Right atrium auricular region (tissue), 2 donors: Measurements from ENCODE around the gene ATP2A1. TPM values are rescaled to one million over a fixed set of nuclear protein-coding genes. Genes with fewer than 3 reads are reported as not detected.

Source experiments
- DNase-seq: peaks from one replicate; pipeline ENCODE4 v3.0.0-alpha.2; 2019; ENCODE audit warnings: low spot score
- H3K27ac ChIP-seq, 2 donors: fragments of 200-600 bp; sonication (generic); 1 replicate in 1 of 2; 2 replicates in 1 of 2; pipeline ENCODE4 v1.5.1; 2016 to 2019
- H3K27me3 ChIP-seq, 2 donors: fragments of 200-600 bp; sonication (generic); one replicate each; pipeline versions ENCODE4 v1.5.1 to v1.6.0; 2017 to 2019
- H3K36me3 ChIP-seq: fragments of 200-600 bp; sonication (generic); one replicate; pipeline ENCODE4 v1.5.1; 2016
- H3K4me1 ChIP-seq, 2 donors: fragments of 200-600 bp; sonication (generic); one replicate each; pipeline versions ENCODE4 v1.5.1 to v1.6.0; 2017 to 2019
- H3K4me3 ChIP-seq, 2 donors: fragments of 200-600 bp; sonication (generic); 1 replicate in 1 of 2; 2 replicates in 1 of 2; pipeline ENCODE4 v1.5.1; 2017 to 2019; ENCODE audit warnings: mild to moderate bottlenecking in 1 of 2, moderate library complexity in 1 of 2
- H3K9me3 ChIP-seq, 2 donors: fragments of 200-600 bp; sonication (generic); one replicate each; pipeline ENCODE4 v1.5.1; 2019
- total RNA-seq, 2 donors: library from RNA; depleted of rRNA; stranded (reverse); fragments of >200 nt; gene quantifications; one replicate each; pipeline ENCODE4 v1.1.0, GENCODE V29; 2016
- TF ChIP-seq, protein P1 (sequence below), 2 donors: fragments of 200-600 bp; sonication (generic); IDR thresholded peaks; one replicate each; pipeline ENCODE4 v1.5.1; 2019; ENCODE audit warnings: antibody characterized with exemption in 2 of 2

ATP2A1 gene
- total RNA-seq, 2 donors from 2014 or later = 0.26 TPM; not detected in 1

- H3K36me3 ChIP-seq = peaks cover 51% of the 10 kb centered on the region
- TF ChIP-seq, protein P1, sequence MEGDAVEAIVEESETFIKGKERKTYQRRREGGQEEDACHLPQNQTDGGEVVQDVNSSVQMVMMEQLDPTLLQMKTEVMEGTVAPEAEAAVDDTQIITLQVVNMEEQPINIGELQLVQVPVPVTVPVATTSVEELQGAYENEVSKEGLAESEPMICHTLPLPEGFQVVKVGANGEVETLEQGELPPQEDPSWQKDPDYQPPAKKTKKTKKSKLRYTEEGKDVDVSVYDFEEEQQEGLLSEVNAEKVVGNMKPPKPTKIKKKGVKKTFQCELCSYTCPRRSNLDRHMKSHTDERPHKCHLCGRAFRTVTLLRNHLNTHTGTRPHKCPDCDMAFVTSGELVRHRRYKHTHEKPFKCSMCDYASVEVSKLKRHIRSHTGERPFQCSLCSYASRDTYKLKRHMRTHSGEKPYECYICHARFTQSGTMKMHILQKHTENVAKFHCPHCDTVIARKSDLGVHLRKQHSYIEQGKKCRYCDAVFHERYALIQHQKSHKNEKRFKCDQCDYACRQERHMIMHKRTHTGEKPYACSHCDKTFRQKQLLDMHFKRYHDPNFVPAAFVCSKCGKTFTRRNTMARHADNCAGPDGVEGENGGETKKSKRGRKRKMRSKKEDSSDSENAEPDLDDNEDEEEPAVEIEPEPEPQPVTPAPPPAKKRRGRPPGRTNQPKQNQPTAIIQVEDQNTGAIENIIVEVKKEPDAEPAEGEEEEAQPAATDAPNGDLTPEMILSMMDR (IDR thresholded peaks at IDR 0.05) = no peak
Observed at GRCh38 chr16:28918698-28919097, 40.4 kb downstream of the ATP2A1 start.

GRCh38 chr16:28923231-28923587, 44.9 kb downstream of the ATP2A1 start:
- no peak overlapping the region for H3K27ac ChIP-seq
- H3K9me3 ChIP-seq = no peaks in the 10 kb centered on the region

More at GRCh38 chr16:28918698-28919097, 40.4 kb downstream of the ATP2A1 start:
- Histone ChIP-seq H3K4me1 (peaks cover 0 to 3% of the 10 kb centered on the region in 2 donors), H3K9me3 (no peaks in the 10 kb centered on the region), H3K4me3 (no peak overlapping the region), H3K27me3 (no peaks in the 10 kb centered on the region), H3K27ac (no peak overlapping the region)
- DNase-seq = no peak

DNA sequence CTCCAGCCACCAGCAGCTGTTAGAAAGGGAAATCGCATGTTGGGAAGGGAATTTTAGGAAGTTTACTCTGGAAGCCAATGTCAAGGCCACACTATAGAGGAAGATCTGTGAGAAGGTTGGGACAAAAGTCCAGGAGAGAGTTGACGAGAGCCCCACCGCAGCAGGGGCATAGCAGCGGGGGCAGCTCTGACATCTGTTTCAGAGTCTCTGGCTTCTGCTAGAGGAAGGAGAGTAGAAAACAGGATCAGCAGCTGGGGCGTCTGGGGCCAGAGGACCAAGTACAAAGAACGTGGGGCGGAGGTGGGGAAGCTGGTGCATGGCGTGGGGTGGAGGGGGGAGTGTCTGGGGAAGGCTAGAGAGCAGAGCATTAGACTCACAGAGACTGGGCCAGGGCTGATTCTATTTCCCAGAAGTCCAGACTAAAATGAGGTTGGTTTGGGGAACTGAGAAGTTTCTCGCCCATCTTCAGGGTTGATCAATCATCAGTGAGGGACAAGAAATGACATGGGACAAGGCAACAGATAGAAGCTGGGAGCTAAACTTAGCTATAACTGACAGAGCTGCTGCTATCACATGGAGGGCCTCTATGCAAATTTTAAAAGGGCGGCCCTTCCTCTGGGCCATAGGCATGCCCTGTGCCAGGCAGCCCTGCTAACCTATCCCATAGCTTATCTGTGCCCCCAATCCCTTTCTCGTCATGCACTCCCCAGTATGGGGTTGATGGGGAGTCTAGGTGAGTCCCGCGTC, 45.5 kb downstream of the ATP2A1 start:
- Histone ChIP-seq H3K36me3 (peaks cover 9% of the 10 kb centered on the region), H3K27ac (peak overlapping the region; percentile 98 to 99), H3K4me1 (peaks cover 0 to 14% of the 10 kb centered on the region in 2 donors), H3K9me3 (no peaks in the 10 kb centered on the region), H3K4me3 (peak overlapping the region in 1 of 2 donors; percentile 94), H3K27me3 (no peaks in the 10 kb centered on the region)
- TF ChIP-seq, protein P1 (IDR thresholded peaks at IDR 0.05) = no peak
- DNase-seq = no peak

More at GRCh38 chr16:28923231-28923587, 44.9 kb downstream of the ATP2A1 start:
- Histone ChIP-seq H3K36me3 (peaks cover 13% of the 10 kb centered on the region), H3K4me3 (no peak overlapping the region), H3K27me3 (no peaks in the 10 kb centered on the region), H3K4me1 (peaks cover 0 to 14% of the 10 kb centered on the region in 2 donors)
- DNase-seq = no peak
- TF ChIP-seq, protein P1 (IDR thresholded peaks at IDR 0.05) = no peak

GRCh38 chr16:28924399-28924761, 46.1 kb downstream of the ATP2A1 start:
- Histone ChIP-seq H3K27ac (peak overlapping the region; percentile 98 to 99), H3K4me1 (peaks cover 0 to 14% of the 10 kb centered on the region in 2 donors)
- TF ChIP-seq, protein P1 (IDR thresholded peaks at IDR 0.05) = no peak

GRCh38 chr16:28924762-28925385, 46.6 kb downstream of the ATP2A1 start, which contains the start of gene RABEP2:
TSS of gene RABEP2 (minus strand) at chr16:28925238. CDS start at chr16:28925163, 75 bp downstream.
- peak; percentile 90 for DNase-seq
- no peaks in the 10 kb centered on the region for H3K9me3 ChIP-seq
- H3K27me3 ChIP-seq = no peaks in the 10 kb centered on the region
- TF ChIP-seq, protein P1 (IDR thresholded peaks at IDR 0.05) = no peak
- H3K27ac ChIP-seq = peak within 1 kb of the TSS; percentile 98 to 99
- H3K4me3 ChIP-seq = peak within 1 kb of the TSS; percentile 80 to 94
- H3K4me1 ChIP-seq = peaks cover 0 to 14% of the 10 kb centered on the region in 2 donors
- H3K36me3 ChIP-seq = no peaks in the 10 kb centered on the region

More at GRCh38 chr16:28924399-28924761, 46.1 kb downstream of the ATP2A1 start:
- H3K36me3 ChIP-seq = peaks cover 4% of the 10 kb centered on the region
- H3K27me3 ChIP-seq = no peaks in the 10 kb centered on the region
- no peak for DNase-seq
- peak overlapping the region; percentile 80 to 94 for H3K4me3 ChIP-seq
- H3K9me3 ChIP-seq = no peaks in the 10 kb centered on the region
